Left ventricle myocardium superior (tissue), 1 donor: Measurements from ENCODE around the gene GNA14. TPM values are rescaled to one million over a fixed set of nuclear protein-coding genes. Genes with fewer than 3 reads are reported as not detected.

Experiments used
- ATAC-seq: fragments of 200-7000 bp; cut with Tn5 transposase; one replicate; pipeline ENCODE4 v1.9.1; 2020; ENCODE audit warnings: mild to moderate bottlenecking, moderate library complexity
- DNase-seq: peaks from one replicate; pipeline ENCODE4 v3.0.0-alpha.2; 2020
- intact Hi-C: fragments of 100-400 bp; cut with micrococcal nuclease; formaldehyde crosslinking; loops from one replicate; pipeline ENCODE4 v1.11.0; 2022
- total RNA-seq: library from RNA; stranded (reverse); fragmentation: NEBNext Ultra II Directional; extraction: Animal tissue kit (Norgen Biotek cat#: 25700); gene quantifications from one replicate; pipeline ENCODE4 v1.2.1, GENCODE V29; 2021
- donor health status: DM: no; HTN: yes; CAD: no; lungs with severe emphysema.

The GNA14 gene
- total RNA-seq, 1 donor from 2014 or later, result 1.7 TPM

GRCh38 chr9:77386187-77386586 is 261.9 kb downstream of the GNA14 start:
- no peak for ATAC-seq
- intact Hi-C loops, result no loop called here
- DNase-seq, result no peak

- ATAC-seq (no peak), DNase-seq (no peak)
- intact Hi-C loops, result no loop called here
Measured at GRCh38 chr9:77384406-77384805, 263.7 kb downstream of the GNA14 start.

GRCh38 chr9:77375956-77376532 is 272.1 kb downstream of the GNA14 start:
- intact Hi-C loops, result no loop called here
- DNase-seq (no peak), ATAC-seq (no peak)

- intact Hi-C loops, result no loop called here
- ATAC-seq, result no peak
- DNase-seq, result no peak
Measured at GRCh38 chr9:77374266-77374665, 273.9 kb downstream of the GNA14 start.
